GM18507 (cell line): ENCODE results near the gene PCGF3.
"Not testable (repeated sequence)": the region's sequence is repeated elsewhere in the genome, so short reads cannot be mapped to it uniquely, and the experiment has no call there.

Experiments used
- DNase-seq: peaks from one replicate; pipeline ENCODE4 v3.0.0; 2011; ENCODE audit warnings: low read depth; ENCODE audit not compliant: insufficient read length; ENCODE audit errors: extremely low spot score
- FAIRE-seq: peaks from 2 replicates; lab custom pipeline; 2011; peaks lifted over from hg19 to GRCh38; lab: Jason Lieb, UNC

Gene PCGF3

GRCh38 chr4:666822-667544, 38.6 kb upstream of the PCGF3 start:
- DNase-seq (no peak), FAIRE-seq (no peak)

- FAIRE-seq (no peak), DNase-seq (no peak)
Observed at GRCh38 chr4:667545-667925, 38.1 kb upstream of the PCGF3 start.

- DNase-seq, FAIRE-seq: not testable (repeated sequence)
Observed at GRCh38 chr4:668219-668618, 37.4 kb upstream of the PCGF3 start.

- FAIRE-seq, DNase-seq: not testable (repeated sequence)
Observed at GRCh38 chr4:669806-670559, 35.6 kb upstream of the PCGF3 start.

- DNase-seq (no peak), FAIRE-seq (no peak)
Observed at GRCh38 chr4:671769-672168, 33.9 kb upstream of the PCGF3 start.

- DNase-seq (no peak), FAIRE-seq (no peak)
Observed at GRCh38 chr4:673349-674091, 32.1 kb upstream of the PCGF3 start.

- FAIRE-seq, result peak; percentile 99
- DNase-seq, result peak; percentile 99
Observed at GRCh38 chr4:674172-675035, 31.2 kb upstream of the PCGF3 start, which contains the start of the genes ATP5ME and MYL5. Gene ATP5ME, minus strand, starts transcription at chr4:674276. Its CDS starts 29 bp downstream, at chr4:674247. Gene MYL5, plus strand, starts transcription at chr4:674542. Its CDS starts 3,485 bp downstream, at chr4:678027.

GRCh38 chr4:675036-675882, 30.4 kb upstream of the PCGF3 start:
- DNase-seq (no peak), FAIRE-seq (no peak)

- FAIRE-seq (peak; percentile 61), DNase-seq (no peak)
Observed at GRCh38 chr4:675980-676870, 29.4 kb upstream of the PCGF3 start.

GRCh38 chr4:676871-677235, 28.8 kb upstream of the PCGF3 start:
- DNase-seq (no peak), FAIRE-seq (no peak)

- FAIRE-seq (no peak), DNase-seq (no peak)
Observed at GRCh38 chr4:677431-678293, 28.0 kb upstream of the PCGF3 start.

- FAIRE-seq (no peak), DNase-seq (no peak)
Observed at GRCh38 chr4:678331-679103, 27.1 kb upstream of the PCGF3 start.

- DNase-seq (no peak), FAIRE-seq (no peak)
Observed at GRCh38 chr4:679104-679481, 26.5 kb upstream of the PCGF3 start.

- DNase-seq (no peak), FAIRE-seq (no peak)
Observed at GRCh38 chr4:679629-680028, 26.0 kb upstream of the PCGF3 start.

GRCh38 chr4:680091-680490, 25.5 kb upstream of the PCGF3 start:
- FAIRE-seq (no peak), DNase-seq (no peak)

GRCh38 chr4:680551-680927, 25.1 kb upstream of the PCGF3 start:
- DNase-seq, result no peak
- no peak for FAIRE-seq
